Activated T-cell treated with anti-CD3 and anti-CD28 coated beads for 24 hours (primary cell): Measurements from ENCODE around the gene C2orf72.
"Not testable (repeated sequence)": the region's sequence is repeated elsewhere in the genome, so short reads cannot be mapped to it uniquely, and the experiment has no call there.

ENCODE experiments used
- DNase-seq: peaks from one replicate; pipeline ENCODE4 v3.0.0-alpha.2; 2020; ENCODE audit warnings: low read depth

The C2orf72 gene

DNA sequence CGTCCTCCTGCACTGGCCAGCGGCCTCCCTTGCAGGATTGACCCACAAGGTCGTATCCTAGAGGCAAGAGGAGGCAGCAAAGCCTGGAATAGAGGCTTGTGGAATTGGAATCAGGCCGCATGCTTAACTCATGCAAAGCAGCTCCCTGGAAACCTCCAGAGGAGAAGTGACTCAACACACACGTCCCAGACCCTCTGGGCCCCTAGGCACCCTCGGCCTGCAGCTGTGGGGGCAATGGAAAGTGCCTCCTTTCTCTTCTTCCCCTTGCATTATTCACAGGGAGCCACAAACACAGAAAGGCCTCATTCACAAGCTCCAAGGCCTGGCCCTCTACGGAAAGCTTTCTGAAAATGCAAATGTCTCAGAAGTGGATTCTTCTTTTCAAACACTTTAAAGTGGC, 21.8 kb upstream of the C2orf72 start:
- DNase-seq = no peak

DNA sequence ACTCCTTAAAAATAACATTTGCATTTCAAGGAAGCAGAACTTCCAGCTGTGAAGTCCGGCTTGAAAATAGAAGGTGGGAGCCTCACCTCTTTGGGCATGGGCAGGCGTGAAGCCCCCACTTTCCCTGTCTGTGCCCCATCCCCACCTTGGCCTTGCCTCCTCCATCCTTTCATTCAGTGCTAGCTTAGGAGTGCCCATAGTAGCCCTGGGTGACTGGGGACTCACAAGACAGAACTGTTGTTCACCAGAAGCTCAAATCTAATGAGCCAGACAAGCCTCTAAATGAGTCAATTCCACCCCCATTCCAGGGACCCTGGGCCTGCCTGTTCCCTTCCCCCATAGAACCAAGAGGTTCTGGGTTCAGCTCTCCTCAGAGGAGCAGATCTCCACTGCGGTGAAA, 21.4 kb upstream of the C2orf72 start:
- DNase-seq = no peak

DNA sequence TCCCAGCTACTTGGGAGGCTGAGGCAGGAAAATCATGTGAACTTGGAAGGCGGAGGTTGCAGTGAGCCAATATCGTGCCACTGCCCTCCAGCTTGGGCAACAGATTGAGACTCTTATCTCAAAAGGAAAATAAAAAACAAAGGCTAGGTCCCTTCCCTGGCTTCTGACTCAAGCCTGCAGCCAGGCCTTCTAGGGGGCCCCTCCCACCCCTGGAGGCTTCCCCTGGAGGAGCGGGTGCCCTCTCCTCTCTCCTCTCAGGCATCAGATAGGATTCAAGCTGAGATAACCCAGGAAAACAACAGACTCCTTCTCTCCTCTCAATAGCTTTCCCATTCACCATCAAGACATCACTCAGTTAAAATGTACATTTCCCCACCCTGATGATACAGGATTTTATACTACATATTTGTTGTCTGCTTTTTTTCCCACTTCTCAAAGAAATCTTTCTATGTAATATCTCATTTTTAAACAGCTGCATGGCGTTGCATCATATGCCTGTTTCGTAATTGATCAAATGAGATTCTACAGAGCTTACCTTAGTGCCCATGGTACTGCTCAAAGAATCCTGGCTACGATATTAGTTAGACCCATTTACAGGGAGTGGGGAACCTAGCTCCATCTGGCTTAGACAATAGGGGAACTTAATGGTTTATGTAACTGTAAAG, 20.6 kb upstream of the C2orf72 start:
- no peak for DNase-seq

DNA sequence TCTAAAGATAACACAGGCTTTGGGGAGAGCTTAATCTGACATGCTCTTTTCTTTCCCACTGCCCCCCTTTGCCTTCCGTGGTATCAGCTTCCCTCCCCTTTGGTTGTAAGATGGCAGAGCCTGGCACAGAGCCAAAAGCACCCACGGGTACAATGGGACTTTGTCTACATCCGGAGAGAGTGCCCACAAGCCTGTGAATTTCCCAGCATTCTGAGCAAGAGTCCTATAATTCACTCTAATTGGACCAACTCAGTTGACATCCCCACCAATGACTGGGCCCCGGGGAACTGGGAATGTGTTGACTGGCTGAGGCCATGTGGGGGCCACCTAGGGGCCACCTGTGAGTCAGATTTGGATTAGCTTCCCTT, 20.1 kb upstream of the C2orf72 start:
- no peak for DNase-seq

DNA sequence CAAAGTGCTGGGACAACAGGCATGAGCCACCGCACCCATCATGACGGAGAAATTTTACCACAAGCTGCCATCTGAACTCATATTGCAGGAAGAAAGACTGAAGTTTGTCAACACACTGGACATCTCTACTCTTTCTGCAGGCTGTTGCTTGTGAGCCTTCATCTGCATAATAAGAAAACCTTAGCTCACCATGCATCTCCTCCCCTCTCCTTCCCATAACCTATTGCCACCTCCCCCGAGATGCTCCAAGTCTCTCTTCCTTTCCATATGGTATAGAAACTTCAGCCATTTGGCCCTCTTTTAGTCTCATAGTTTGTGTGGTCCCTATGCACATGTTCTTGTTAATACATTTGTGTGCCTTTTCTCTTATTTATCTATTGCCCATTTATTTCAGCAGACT, 19.1 kb upstream of the C2orf72 start:
- DNase-seq = no peak

DNA sequence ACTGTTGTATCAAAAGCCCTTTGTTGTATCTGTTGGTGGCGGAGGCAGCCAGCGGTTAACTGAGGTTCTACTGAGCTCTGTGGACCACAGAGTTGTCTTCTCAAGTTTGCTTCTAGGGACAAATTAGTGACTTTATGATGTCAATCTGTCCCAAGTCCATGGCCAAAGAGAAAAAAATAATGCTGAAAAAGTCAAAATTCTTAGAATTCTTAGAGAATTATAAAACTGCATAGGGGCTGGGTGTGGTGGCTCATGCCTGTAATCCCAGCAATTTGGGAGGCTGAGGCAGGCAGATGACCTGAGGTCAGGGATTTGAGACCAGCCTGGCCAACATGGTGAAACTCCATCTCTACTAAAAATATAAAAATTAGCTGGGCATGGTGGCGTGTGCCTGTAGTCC, 12.3 kb upstream of the C2orf72 start:
- DNase-seq = not testable (repeated sequence)

DNA sequence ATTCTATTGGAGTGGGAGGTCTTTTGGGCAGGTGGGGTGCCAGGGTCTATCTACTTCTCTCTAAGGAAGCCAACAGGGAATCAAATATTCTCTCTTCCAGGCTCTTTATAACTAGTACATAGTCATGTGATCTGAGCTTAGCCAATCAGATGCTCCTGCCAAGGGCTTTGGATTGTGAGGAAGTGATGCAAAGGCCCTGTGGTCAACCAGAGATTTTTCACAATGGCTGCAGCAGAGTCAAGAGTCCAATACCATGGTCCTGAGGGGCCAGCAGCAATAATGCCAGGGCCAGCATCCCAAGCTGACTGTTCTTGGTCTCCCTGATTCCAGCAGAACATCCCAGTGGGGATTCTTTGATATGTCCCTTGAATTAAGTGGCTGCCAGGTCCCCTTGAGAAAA, 8.4 kb upstream of the C2orf72 start:
- no peak for DNase-seq

DNA sequence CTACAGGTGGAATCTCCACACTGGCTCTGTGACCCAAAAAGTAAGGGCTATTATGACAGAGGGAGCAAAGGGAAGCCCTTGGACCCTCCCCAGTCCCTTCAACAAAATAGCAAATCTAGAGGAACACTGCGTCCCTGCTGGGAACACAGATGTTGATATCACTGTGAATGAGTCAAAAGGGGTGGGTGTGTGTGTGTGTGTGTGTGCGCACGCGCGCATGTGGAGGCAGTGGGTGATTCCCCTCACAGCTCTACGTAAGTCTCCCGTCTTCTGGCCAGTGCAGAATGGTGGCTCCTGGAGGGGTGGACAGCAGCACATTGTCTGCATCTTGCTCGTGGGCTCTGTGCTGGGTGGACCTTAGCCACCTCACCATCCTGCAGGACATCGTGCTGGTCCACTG, 7.8 kb upstream of the C2orf72 start:
- no peak for DNase-seq

DNA sequence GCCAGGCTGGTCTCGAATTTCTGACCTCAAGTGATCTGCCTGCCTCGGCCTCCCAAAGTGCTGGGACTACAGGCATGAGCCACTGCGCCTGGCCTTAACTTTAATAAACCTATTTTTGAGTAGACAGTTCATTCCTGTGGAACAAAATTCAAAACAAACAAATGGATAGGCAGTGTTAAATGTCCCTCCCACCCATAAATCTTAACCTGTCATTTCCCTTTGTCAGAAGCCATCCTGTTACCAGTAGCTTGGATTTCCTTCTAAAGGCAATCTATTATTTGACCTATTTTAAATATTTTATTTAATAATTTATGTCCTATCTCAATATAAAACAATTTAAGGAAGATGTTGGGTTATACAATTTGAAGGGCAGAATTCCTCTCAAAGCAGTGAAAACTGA, 6.6 kb upstream of the C2orf72 start:
- no peak for DNase-seq

DNA sequence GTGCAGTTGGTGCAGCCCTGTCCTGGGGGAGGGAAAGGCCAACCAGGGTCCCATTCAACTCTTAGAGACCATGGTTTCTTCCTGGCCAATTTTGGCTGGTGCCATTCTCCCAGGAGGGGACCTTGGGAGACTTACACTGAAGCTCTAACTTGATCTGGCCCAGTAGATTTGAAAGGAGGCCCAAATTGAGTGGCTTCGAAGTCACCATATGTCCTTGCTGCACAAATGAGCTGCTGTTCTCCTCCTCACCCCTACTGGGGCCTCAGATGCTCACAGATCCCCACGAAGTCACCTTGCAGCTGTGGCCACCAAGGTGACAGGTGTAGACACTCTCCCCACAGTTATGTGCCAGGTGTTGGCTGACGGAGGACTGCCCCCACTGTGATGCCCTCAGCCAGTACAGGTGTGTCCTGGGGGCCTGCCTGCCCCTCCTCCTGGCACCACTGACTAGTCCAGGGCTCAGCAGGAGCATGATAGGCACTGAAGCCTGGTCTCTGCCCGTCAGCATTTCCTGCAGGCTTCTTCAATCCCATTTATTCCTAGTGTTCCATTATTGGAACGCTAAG, 4.7 kb upstream of the C2orf72 start:
- no peak for DNase-seq

DNA sequence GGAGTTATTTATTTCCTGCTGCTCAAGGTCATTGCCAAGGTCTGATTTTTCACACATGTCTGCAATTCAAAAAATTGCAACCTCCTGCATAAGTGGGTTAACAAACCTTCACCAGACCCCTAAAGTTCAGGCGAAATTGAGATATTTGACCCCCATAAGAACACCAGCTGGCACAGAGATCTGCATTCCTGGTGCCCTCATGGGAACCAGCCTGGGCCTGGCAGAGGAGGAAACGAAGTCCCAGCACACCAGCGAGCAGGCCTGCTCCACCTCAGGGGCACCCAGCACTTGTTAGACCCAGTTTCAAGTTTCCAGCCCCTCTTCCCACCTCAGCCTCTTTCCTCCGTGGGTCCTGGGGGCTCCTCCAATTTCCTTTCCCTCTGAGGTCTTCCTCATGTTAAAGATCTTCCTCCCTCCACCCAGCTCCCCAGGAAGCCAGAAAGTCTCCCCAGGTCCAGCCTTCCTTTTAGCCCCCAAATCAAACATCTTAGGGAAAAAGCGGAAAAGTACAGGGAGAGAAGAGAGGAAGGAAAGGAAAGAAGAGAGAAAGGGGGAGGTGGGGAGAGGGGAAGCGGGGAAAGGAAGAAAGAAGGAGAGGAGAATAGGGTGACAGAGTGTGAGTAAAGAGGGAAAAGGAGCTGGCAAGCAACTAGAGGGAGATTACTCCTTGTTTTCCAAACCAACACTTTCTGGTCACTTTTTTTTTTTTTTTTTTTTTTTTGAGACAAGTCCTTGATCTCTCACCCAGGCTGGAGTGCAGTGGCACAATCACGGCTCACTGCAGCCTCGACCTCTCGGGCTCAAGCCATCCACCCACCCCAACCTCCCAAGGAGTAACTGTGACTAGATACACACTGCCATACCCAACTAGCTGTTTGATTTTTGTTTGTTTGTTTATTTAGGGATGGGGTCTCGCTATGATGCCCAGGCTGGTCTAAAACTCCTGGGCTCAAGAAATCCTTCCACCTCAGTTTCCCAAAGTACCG, 3.9 kb upstream of the C2orf72 start:
- no peak for DNase-seq

DNA sequence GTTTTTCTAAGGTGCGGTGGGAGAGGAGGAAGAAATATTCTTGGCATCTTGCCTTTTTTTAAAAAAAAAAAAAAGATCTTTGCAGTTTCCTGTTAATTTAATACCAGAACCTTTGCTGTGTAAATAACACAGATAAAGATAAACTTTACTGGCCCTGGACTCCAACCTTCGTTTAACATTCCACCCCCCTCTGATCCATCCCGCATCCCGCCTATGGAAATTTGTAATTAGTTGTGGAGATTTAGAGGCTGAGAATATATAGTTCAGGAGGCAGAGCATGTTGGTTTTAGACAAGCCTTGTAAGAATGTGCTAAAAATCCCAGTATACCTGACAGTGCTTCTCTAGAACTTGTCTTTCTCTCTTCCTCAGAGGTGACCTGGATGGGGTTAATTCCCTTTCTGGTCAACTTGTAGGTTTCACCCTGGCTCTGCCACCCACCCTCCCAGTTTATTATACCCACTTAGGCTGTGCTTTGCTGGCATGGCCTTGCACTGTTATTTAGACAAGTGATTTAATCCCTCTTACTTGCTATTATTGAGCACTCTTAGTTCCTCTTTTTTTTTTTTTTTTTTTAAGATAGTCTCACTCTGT, 2.9 kb upstream of the C2orf72 start:
- DNase-seq = no peak

DNA sequence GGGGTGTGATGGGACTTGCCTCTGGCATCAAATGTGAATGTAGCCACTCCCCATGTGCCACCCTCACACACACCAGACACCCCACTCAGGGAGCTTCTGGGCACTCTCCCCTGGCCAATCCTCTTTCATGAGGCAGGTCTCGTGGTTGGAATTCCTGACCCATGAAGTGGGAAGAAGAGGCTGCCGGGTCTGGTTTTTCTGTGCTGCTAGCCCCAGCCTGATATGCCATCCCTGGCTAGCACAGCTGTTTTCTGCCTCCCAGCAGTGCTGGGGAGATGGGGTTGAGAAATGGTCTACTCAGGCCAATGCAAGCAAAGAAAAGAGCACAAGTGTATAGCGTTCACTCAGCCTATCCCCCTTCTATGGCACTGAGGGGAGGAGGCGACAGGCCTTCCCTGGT, 1.2 kb upstream of the C2orf72 start:
- no peak for DNase-seq

DNA sequence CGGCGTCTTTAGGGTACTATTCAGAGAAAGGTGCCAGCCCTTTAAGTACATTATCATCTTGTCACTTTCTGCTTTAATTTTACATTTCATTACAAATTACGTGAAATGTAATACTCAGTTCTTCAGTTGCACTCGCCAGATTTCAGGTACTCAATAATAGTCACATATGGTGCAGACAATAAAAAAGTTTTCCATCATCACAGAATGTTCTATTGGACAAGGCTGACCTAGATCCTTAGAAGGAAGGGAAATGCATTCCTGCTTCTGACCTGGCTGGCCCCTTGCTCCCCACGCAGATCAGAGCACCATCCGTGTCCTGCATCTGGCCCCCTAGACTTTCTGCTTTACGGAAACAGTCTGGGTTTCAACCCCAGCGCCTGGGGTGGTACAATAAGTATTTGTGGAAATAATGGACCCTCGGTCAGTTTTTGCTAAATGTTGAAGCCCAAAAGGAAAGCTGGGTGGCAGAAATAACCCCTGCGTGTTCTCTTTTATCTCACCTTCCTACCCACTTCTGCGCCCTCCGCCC, 681 bp upstream of the C2orf72 start:
- no peak for DNase-seq

DNA sequence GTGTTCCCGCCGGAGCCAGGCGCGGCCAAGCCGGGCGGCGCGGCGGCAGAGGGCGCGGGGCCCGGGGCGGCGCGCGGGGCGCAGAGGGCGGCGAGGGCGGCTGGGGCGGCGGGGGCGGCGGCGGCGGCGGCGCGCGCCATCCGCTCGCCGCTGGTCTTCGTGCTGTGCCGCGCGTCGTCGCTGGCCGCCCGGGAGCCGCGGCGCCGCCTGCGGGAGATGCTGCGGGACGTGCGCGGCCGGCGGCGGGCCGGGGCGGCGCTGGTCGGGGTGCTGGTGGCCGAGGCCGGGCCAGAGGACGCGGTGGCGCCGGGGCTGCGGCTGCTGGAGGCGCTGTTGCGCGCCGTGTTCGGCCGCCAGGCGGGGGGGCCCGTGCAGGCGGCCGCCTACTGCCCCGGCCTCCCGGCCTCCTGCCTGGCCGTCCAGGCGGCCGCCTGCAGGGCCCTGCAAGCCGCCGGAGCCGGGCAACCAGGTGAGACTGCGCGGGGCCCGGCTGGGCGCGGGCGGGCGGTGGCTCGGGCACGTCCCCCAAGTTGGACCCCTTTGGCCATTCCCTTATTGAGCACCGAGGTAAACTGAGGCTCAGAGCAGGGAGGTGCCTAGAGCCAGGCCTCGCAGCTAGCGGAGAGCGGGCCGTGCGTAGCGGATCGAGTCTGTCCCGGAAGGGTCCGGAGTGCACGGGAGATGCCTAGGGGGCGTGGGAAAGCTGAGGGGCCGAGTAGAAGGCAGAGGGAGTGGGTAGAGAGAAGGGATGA, 584 bp downstream of the C2orf72 start:
- DNase-seq = no peak

DNA sequence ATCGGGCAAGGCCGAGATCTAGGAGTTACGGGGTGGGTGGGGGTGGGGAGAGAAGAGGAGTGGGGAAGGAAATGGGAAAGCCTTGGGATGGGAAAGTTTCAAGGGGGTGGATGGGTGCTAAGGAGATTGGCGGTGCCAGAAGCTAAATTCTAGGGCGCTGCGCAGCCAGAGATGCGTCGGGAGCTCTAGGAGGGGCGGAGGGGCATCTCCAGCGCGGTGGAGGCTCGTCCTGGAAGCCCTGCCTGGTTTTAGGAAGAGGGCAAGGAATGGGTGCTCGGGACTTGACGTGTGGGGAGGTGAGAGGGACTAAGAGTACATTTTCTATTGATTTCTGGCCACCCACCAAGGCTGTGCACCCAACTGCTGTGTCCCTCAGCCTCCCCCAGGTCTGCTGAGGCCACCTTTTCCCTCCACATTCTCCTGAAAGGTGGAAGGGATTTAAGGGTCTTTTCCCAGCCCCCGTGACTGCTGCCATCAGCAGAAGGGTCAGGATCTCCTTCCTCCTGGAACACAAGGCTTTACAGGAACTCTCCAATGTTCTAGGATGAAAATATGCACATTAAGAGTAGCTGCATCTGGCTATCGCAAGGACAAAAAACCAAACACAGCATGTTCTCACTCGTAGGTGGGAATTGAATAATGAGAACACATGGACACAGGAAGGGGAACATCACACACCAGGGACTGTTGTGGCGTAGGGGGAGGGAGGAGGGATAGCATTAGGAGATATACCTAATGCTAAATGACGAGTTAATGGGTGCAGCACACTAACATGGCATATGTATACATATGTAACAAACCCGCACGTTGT, 1.4 kb downstream of the C2orf72 start:
- no peak for DNase-seq

DNA sequence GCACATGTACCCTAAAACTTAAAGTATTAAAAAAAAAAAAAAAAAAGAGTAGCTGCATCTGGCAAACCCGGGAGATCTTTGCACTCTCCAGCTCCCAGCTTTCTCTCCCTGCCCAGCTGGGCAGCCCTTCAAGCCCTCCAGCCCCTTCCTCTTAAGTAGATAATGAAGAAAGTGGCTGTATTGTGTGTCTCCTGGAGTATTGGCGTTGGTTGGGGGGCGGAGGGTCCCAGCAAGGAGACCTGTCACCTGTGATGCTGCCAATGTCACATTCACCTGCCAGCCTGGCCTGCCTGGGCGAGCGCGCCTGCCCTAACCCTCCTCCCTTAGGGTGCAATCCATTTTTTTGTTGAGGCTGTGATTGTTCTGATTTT, 2.0 kb downstream of the C2orf72 start:
- DNase-seq = no peak

DNA sequence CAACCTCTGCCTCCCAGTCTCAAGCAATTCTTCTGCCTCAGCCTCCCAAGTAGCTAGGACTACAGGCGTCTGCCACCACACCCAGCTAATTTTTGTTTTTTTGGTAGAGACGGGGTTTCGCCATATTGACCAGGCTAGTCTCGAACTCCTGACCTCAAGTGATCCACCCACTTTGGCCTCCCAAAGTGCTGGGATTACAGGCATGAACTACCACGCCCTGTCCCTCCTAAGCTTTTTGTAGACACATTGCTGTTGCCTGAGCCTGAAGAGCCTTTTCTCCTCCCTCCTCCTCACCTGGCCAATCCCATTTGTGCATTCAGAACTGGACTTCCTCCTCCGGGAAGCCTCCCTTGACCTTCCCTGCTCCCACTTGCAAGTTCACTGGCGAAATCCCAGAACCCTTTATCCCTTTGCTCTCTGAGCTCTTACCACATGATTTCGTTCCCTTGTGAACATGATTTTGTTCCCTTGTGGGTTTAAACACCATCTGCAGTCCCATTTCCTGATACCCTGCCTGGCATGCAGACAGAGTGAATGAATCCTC, 2.6 kb downstream of the C2orf72 start:
- no peak for DNase-seq

DNA sequence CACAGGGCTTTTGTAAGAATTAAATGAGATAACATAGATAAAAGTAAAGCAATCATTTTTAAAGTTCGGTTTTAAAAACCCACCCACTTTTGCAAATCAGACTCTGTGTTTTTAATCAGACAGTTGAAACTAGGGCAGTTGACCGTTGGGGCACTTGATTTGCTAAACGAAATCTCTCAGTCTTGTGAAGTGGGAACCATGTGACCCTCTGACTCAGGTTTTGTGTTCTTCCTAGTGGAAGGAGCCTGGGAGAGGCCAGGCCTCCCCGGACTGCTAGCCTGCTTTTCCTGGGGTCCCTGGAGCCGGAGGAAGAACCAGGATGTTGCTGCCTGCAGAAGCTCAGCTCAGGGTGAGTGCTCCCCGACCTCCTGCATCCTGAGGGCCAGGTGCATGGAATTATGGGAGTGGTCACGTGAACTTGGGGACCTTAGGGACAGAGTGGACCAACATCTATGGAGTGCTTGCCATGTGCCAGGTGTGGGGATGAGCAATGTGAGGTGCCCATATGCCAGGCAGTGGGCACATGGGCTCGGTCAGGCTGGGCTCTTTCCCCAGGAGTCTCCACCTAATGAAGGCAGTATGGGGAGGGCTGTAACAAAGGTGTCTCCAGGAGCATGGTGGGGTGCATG, 3.9 kb downstream of the C2orf72 start:
- DNase-seq = no peak

DNA sequence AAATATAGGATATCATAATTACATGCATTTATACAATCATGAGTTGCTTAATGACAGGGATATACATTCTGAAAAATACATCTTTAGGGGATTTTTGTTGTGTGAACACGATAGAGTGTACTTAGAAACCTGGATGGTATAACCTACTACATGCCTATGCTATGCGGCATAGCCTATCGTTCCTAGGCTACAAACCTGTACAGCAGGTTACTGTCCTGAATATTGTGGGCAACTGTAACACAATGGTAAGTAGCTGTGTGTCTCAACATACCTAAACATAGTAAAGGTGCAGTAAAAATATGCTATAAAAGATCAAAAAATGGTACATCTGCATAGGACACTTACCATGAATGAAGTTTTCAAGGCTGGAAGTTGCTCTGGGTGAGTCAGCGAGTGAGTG, 6.5 kb downstream of the C2orf72 start:
- no peak for DNase-seq
